DND-41 (cell line): Measurements from ENCODE around the gene ANO6.

Experiments
- EZH2 ChIP-seq: IDR thresholded peaks from 3 replicates; pipeline ENCODE4 v1.6.1; 2012; ENCODE audit warnings: borderline replicate concordance, low read depth, mild to moderate bottlenecking, moderate library complexity, low read length, inconsistent platforms; ENCODE audit not compliant: severe bottlenecking
- TF ChIP-seq, protein P1 (sequence below): IDR thresholded peaks from 2 replicates; pipeline ENCODE4 v1.5.1; 2012; ENCODE audit warnings: borderline replicate concordance, low read length, moderate library complexity, mild to moderate bottlenecking; ENCODE audit not compliant: poor library complexity, severe bottlenecking; ENCODE audit errors: extremely low read depth

DNA sequence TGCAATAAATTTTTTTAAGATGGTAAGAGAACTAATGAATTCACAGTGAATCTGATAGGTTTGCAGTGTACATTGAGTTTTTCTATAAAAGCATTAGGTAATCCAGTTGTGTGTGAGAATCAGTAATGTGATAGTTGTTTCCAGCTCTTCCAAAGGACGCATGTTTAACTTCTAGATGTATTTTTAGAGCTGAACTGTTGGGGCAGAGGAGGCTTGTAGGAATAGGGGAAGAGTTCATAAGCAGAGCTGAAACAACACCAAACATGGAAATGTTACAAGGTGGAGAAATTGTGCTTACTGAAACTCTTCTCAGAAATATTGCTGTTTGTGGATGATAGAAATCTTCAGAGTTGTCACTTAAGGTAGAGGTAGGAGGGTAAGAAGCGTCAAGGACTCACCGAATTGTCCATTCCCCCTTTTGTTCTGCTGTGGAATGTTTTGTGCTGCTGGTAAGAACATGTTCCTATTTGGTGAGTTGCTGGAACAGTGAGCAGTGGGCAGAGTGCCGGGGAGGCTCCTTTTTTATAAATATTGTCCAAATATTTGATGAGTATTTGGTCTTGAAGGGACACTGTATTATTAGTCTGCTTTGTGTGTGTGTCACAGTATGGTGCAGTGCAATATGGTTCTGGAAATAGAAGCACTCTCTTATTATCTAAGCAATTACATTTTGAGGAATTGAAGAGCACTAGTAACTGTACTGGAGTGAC is 76.7 kb downstream of the ANO6 start:
- TF ChIP-seq, protein P1, sequence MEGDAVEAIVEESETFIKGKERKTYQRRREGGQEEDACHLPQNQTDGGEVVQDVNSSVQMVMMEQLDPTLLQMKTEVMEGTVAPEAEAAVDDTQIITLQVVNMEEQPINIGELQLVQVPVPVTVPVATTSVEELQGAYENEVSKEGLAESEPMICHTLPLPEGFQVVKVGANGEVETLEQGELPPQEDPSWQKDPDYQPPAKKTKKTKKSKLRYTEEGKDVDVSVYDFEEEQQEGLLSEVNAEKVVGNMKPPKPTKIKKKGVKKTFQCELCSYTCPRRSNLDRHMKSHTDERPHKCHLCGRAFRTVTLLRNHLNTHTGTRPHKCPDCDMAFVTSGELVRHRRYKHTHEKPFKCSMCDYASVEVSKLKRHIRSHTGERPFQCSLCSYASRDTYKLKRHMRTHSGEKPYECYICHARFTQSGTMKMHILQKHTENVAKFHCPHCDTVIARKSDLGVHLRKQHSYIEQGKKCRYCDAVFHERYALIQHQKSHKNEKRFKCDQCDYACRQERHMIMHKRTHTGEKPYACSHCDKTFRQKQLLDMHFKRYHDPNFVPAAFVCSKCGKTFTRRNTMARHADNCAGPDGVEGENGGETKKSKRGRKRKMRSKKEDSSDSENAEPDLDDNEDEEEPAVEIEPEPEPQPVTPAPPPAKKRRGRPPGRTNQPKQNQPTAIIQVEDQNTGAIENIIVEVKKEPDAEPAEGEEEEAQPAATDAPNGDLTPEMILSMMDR, result no peak
- no peak for TF ChIP-seq EZH2
